Measurements from ENCODE around the gene WAC. TPM values are rescaled to one million over a fixed set of nuclear protein-coding genes. Genes with fewer than 3 reads are reported as not detected.

Gene WAC
- total RNA-seq = 42.5 and 69.2 TPM in 2 replicates

GRCh38 chr10:28532337-28533185 lies at the start of gene WAC:
Gene WAC (plus strand): TSS chr10:28533118. CDS start chr10:28533580, 462 bp downstream.

Other genes with a start within 250 kb of the WAC start
- 0.59 and 1.3 TPM in 2 replicates for gene MPP7, start 230.1 kb upstream of the WAC start, total RNA-seq
- gene BAMBI, start 144.4 kb downstream of the WAC start, total RNA-seq = 9.8 and 128 TPM in 2 replicates

Data from smooth muscle cell of the umbilical artery (primary cell).